Measurements from ENCODE around the gene HOXA1.

DNA sequence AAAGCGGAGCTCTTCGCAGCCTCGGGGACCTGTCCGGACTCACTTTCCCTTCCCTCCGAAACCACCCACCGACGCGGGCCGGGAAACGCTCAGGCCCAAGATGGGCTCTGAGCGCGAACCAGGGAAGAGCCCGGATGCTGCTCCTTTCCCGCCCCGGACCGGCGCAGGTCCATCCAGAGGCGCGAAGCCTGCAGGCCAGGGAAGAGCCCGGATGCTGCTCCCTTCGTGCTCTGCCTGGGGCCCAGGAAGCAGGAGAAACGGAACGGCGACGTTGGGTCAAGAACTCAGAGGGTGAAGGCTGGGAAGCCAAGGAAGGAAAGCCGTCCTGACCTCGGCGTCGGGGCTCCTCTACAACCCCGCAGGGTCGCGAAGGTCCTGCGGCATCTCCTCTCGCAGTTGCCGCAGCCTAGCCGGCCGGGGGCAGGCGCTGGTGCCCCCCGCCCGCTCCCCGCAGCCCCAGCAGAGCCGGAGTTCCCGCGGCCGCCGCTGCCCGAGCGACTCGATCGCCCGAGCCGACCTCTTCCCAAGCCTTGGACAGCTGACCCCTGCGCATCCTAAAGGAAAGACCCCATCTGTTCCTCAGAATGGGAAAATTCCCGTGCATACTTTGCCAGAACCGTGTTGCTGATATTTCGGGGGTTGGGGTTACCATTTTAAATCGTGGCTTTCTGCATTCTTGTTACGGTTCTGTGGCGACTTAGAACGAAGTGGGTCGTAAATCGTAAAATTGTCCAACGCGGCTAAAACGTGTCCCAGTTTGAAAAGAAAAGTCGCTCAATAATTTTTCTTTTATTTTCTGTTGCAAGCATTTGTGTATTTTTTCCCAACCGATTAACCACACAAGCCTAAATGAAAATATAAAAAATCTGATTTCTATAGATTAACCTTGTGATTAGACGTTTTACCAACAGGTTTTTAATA lies 7.5 kb downstream of the HOXA1 start:
- TF ChIP-seq, protein P1, sequence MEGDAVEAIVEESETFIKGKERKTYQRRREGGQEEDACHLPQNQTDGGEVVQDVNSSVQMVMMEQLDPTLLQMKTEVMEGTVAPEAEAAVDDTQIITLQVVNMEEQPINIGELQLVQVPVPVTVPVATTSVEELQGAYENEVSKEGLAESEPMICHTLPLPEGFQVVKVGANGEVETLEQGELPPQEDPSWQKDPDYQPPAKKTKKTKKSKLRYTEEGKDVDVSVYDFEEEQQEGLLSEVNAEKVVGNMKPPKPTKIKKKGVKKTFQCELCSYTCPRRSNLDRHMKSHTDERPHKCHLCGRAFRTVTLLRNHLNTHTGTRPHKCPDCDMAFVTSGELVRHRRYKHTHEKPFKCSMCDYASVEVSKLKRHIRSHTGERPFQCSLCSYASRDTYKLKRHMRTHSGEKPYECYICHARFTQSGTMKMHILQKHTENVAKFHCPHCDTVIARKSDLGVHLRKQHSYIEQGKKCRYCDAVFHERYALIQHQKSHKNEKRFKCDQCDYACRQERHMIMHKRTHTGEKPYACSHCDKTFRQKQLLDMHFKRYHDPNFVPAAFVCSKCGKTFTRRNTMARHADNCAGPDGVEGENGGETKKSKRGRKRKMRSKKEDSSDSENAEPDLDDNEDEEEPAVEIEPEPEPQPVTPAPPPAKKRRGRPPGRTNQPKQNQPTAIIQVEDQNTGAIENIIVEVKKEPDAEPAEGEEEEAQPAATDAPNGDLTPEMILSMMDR (conservative IDR thresholded peaks at IDR 0.05; ENCODE audit: low read depth, low read length) = no peak
- no peak for TF ChIP-seq SMC3 (IDR thresholded peaks at IDR 0.05; ENCODE audit: low read depth, low read length)
- no peak for TF ChIP-seq BHLHE40 (IDR thresholded peaks at IDR 0.05; ENCODE audit: low read depth, low read length)
- no peak for TF ChIP-seq POLR2A (IDR thresholded peaks at IDR 0.05; ENCODE audit: low read depth, low read length)
- TF ChIP-seq FOS (IDR thresholded peaks at IDR 0.05; ENCODE audit: low read depth, low read length) = no peak

Data from IMR-90 (cell line).